Neural cell (in vitro differentiated cells): ENCODE measurements around the gene RHOT1.
"Not testable (repeated sequence)": the region's sequence is repeated elsewhere in the genome, so short reads cannot be mapped to it uniquely, and the experiment has no call there.

ENCODE experiments used
- CTCF ChIP-seq: fragments of 450-650 bp; IDR thresholded peaks from 2 replicates; pipeline ENCODE4 v1.5.1; 2014; ENCODE audit warnings: antibody characterized with exemption, mild to moderate bottlenecking, moderate library complexity; ENCODE audit not compliant: poor library complexity, severe bottlenecking
- EP300 ChIP-seq: fragments of 450-650 bp; conservative IDR thresholded peaks from 2 replicates; pipeline ENCODE4 v1.6.1; 2014; ENCODE audit warnings: antibody characterized with exemption, mild to moderate bottlenecking, moderate library complexity; ENCODE audit not compliant: poor library complexity, severe bottlenecking
- EZH2 ChIP-seq: fragments of 200-600, 300-800 bp; shearing (Covaris generic), sonication (generic); IDR thresholded peaks from 2 replicates; pipeline ENCODE4 v1.6.1; 2014; ENCODE audit warnings: antibody characterized with exemption, low read length, borderline replicate concordance, mild to moderate bottlenecking; ENCODE audit not compliant: insufficient read depth, poor library complexity, severe bottlenecking
- POLR2AphosphoS5 ChIP-seq: IDR thresholded peaks from 2 replicates; pipeline ENCODE4 v1.6.1; 2012
- RAD21 ChIP-seq: fragments of 450-650 bp; conservative IDR thresholded peaks from 2 replicates; pipeline ENCODE4 v1.6.1; 2014; ENCODE audit warnings: antibody characterized with exemption, mild to moderate bottlenecking, moderate library complexity
- SMC3 ChIP-seq: fragments of 450-650 bp; conservative IDR thresholded peaks from 2 replicates; pipeline ENCODE4 v1.6.1; 2014; ENCODE audit warnings: antibody characterized with exemption, mild to moderate bottlenecking, moderate library complexity; ENCODE audit not compliant: poor library complexity
- TAF1 ChIP-seq: IDR thresholded peaks from 2 replicates; pipeline ENCODE4 v1.6.1; 2012; ENCODE audit warnings: low read depth
- TF ChIP-seq, protein P1 (sequence below): IDR thresholded peaks from 2 replicates; pipeline ENCODE4 v1.6.1; 2012; ENCODE audit warnings: borderline replicate concordance

DNA sequence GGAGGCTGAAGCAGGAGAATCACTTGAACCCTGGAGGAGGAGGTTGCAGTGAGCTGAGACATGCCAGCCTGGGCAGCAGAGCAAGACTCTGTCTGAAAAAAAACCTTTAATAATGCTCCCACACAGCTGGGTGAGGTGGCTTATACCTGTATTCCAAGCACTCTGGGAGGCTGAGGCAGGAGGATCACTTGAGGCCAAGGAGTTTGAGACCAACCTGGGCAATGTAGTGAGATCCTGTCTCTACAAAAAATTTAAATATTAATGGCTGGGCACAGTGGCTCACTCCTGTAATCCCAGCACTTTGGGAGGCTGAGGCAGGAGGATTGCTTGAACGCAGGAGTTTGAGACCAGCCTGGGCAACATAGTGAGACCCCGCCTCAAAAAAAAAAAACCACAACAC, 2.1 kb downstream of the RHOT1 start:
- TF ChIP-seq EP300, CTCF, SMC3, EZH2, RAD21, POLR2AphosphoS5, TAF1: not testable (repeated sequence)
- TF ChIP-seq, protein P1, sequence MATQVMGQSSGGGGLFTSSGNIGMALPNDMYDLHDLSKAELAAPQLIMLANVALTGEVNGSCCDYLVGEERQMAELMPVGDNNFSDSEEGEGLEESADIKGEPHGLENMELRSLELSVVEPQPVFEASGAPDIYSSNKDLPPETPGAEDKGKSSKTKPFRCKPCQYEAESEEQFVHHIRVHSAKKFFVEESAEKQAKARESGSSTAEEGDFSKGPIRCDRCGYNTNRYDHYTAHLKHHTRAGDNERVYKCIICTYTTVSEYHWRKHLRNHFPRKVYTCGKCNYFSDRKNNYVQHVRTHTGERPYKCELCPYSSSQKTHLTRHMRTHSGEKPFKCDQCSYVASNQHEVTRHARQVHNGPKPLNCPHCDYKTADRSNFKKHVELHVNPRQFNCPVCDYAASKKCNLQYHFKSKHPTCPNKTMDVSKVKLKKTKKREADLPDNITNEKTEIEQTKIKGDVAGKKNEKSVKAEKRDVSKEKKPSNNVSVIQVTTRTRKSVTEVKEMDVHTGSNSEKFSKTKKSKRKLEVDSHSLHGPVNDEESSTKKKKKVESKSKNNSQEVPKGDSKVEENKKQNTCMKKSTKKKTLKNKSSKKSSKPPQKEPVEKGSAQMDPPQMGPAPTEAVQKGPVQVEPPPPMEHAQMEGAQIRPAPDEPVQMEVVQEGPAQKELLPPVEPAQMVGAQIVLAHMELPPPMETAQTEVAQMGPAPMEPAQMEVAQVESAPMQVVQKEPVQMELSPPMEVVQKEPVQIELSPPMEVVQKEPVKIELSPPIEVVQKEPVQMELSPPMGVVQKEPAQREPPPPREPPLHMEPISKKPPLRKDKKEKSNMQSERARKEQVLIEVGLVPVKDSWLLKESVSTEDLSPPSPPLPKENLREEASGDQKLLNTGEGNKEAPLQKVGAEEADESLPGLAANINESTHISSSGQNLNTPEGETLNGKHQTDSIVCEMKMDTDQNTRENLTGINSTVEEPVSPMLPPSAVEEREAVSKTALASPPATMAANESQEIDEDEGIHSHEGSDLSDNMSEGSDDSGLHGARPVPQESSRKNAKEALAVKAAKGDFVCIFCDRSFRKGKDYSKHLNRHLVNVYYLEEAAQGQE = not testable (repeated sequence)
